SK-N-SH treated with all-trans-retinoic acid at 6 μM for 48 hours (cell line): ENCODE data around the gene SESN2.

Source experiments
- ATAC-seq: fragments of 200-7000 bp; cut with Tn5 transposase; 3 replicates; pipeline ENCODE4 v1.9.1; 2020; ENCODE audit warnings: mild to moderate bottlenecking, moderate library complexity
- BACH2 ChIP-seq: fragments of 250-450 bp; sonication (Bioruptor Pico); IDR thresholded peaks from 2 replicates; pipeline ENCODE4 v1.9.0; 2021; ENCODE audit warnings: mild to moderate bottlenecking, borderline replicate concordance
- CSDC2 ChIP-seq: fragments of 250-450 bp; sonication (Bioruptor Pico); IDR thresholded peaks from 2 replicates; pipeline ENCODE4 v1.5.0; 2020; ENCODE audit warnings: mild to moderate bottlenecking, moderate library complexity
- GLIS3 ChIP-seq: fragments of 250-450 bp; sonication (Bioruptor Pico); IDR thresholded peaks from 2 replicates; pipeline ENCODE4 v1.5.0; 2020; ENCODE audit warnings: mild to moderate bottlenecking, moderate library complexity
- ISL1 ChIP-seq: fragments of 250-450 bp; sonication (Bioruptor Pico); IDR thresholded peaks from 2 replicates; pipeline ENCODE4 v2.1.2; 2022; ENCODE audit warnings: mild to moderate bottlenecking, moderate library complexity
- OSR1 ChIP-seq: fragments of 250-450 bp; sonication (Bioruptor Pico); IDR thresholded peaks from 2 replicates; pipeline ENCODE4 v1.8.0; 2022; ENCODE audit warnings: moderate library complexity, mild to moderate bottlenecking, inconsistent platforms
- PPARA ChIP-seq: fragments of 250-450 bp; sonication (Bioruptor Pico); IDR thresholded peaks from 2 replicates; pipeline ENCODE4 v1.5.0; 2020; ENCODE audit warnings: mild to moderate bottlenecking, borderline replicate concordance
- RARB ChIP-seq: fragments of 250-450 bp; sonication (Bioruptor Pico); IDR thresholded peaks from 2 replicates; pipeline ENCODE4 v1.8.0; 2021; ENCODE audit warnings: mild to moderate bottlenecking, moderate library complexity
- SNAI2 ChIP-seq: fragments of 250-450 bp; sonication (Bioruptor Pico); IDR thresholded peaks from 2 replicates; pipeline ENCODE4 v1.5.0; 2020; ENCODE audit warnings: mild to moderate bottlenecking, moderate library complexity
- TCF4 ChIP-seq: fragments of 250-450 bp; sonication (Bioruptor Pico); IDR thresholded peaks from 2 replicates; pipeline ENCODE4 v1.8.0; 2021; ENCODE audit warnings: mild to moderate bottlenecking, moderate library complexity, borderline replicate concordance
- TOX ChIP-seq: fragments of 250-450 bp; sonication (Bioruptor Pico); IDR thresholded peaks from 2 replicates; pipeline ENCODE4 v1.8.0; 2021; ENCODE audit warnings: mild to moderate bottlenecking, moderate library complexity, borderline replicate concordance
- ZC3H10 ChIP-seq: fragments of 250-450 bp; sonication (Bioruptor Pico); IDR thresholded peaks from 2 replicates; pipeline ENCODE4 v1.5.1; 2021; ENCODE audit warnings: mild to moderate bottlenecking, moderate library complexity
- ZFP3 ChIP-seq: fragments of 250-450 bp; sonication (Bioruptor Pico); IDR thresholded peaks from 2 replicates; pipeline ENCODE4 v1.5.0; 2020; ENCODE audit warnings: mild to moderate bottlenecking, moderate library complexity
- ZFP30 ChIP-seq: fragments of 450-650 bp; formaldehyde crosslinking; IDR thresholded peaks from 2 replicates; pipeline ENCODE4 v1.5.0; 2022; ENCODE audit warnings: mild to moderate bottlenecking, moderate library complexity
- TF ChIP-seq, protein P1 (sequence below): fragments of 250-450 bp; sonication (Bioruptor Pico); IDR thresholded peaks from 2 replicates; pipeline ENCODE4 v1.8.0; 2020; ENCODE audit warnings: mild to moderate bottlenecking, moderate library complexity, borderline replicate concordance
- TF ChIP-seq, protein P2 (sequence below): fragments of 250-450 bp; sonication (Bioruptor Pico); IDR thresholded peaks from 2 replicates; pipeline ENCODE4 v1.5.1; 2020; ENCODE audit warnings: low read depth, mild to moderate bottlenecking, moderate library complexity
- TF ChIP-seq, protein P3 (sequence below): fragments of 250-450 bp; sonication (Bioruptor Pico); IDR thresholded peaks from 2 replicates; pipeline ENCODE4 v1.5.0; 2020; ENCODE audit warnings: mild to moderate bottlenecking, moderate library complexity
- TF ChIP-seq, protein P4 (sequence below): fragments of 250-450 bp; sonication (Bioruptor Pico); IDR thresholded peaks from 2 replicates; pipeline ENCODE4 v1.8.0; 2021; ENCODE audit warnings: low read depth, mild to moderate bottlenecking, moderate library complexity, borderline replicate concordance
- TF ChIP-seq, protein P5 (sequence below): fragments of 250-450 bp; sonication (Bioruptor Pico); IDR thresholded peaks from 2 replicates; pipeline ENCODE4 v1.5.1; 2021; ENCODE audit warnings: mild to moderate bottlenecking, moderate library complexity

Gene SESN2

DNA sequence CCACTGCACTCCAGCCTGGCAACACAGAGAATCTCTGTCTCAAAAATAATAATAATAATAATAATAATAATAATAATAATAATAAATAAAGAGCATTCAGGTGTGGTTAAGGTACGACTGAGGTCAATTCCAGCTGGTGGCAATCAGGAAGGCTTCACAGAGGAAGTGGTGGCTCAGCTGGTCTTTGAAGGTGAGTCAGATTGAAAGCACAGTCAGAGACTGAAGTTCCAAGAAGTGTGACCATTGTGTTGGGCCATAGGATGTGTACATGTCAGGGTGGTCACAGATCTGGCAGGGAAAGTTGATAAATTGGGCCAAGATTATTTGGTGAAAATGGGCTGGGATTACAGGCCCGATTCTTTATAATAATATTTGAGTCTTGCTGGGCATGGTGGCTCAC, 38.5 kb downstream of the SESN2 start:
- ATAC-seq = no peak
- TF ChIP-seq OSR1 = no peak
- TF ChIP-seq, protein P1, sequence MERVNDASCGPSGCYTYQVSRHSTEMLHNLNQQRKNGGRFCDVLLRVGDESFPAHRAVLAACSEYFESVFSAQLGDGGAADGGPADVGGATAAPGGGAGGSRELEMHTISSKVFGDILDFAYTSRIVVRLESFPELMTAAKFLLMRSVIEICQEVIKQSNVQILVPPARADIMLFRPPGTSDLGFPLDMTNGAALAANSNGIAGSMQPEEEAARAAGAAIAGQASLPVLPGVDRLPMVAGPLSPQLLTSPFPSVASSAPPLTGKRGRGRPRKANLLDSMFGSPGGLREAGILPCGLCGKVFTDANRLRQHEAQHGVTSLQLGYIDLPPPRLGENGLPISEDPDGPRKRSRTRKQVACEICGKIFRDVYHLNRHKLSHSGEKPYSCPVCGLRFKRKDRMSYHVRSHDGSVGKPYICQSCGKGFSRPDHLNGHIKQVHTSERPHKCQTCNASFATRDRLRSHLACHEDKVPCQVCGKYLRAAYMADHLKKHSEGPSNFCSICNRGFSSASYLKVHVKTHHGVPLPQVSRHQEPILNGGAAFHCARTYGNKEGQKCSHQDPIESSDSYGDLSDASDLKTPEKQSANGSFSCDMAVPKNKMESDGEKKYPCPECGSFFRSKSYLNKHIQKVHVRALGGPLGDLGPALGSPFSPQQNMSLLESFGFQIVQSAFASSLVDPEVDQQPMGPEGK (CRISPR knock-in tag) = no peak
- TF ChIP-seq GLIS3 (CRISPR knock-in tag) = no peak
- TF ChIP-seq BACH2 = no peak
- no peak for TF ChIP-seq SNAI2 (CRISPR knock-in tag)
- no peak for TF ChIP-seq PPARA (CRISPR knock-in tag)
- TF ChIP-seq, protein P2, sequence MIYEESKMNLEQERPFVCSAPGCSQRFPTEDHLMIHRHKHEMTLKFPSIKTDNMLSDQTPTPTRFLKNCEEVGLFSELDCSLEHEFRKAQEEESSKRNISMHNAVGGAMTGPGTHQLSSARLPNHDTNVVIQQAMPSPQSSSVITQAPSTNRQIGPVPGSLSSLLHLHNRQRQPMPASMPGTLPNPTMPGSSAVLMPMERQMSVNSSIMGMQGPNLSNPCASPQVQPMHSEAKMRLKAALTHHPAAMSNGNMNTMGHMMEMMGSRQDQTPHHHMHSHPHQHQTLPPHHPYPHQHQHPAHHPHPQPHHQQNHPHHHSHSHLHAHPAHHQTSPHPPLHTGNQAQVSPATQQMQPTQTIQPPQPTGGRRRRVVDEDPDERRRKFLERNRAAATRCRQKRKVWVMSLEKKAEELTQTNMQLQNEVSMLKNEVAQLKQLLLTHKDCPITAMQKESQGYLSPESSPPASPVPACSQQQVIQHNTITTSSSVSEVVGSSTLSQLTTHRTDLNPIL = no peak
- TF ChIP-seq CSDC2 = no peak
- no peak for TF ChIP-seq RARB (CRISPR knock-in tag)
- TF ChIP-seq, all 23 proteins: peak for 0

DNA sequence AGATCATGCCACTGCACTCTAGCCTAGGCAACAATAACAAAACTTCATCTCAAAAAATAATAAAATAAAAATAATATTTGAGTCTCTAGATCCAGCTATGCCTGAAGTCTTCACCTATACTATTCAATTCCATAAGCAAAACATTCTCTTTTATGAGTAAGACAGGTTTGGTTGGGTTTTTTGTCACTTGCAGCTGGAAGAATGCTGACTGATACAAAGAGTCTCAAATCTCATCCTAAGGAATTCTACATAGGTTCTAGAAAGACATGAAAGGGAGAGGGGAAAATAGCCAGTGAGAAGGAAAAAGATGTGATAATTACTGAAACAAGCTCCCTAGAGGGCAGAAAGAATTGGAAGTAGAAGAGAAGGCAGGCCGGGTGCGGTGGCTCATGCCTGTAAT, 39.1 kb downstream of the SESN2 start:
- ATAC-seq = no peak
- no peak for TF ChIP-seq ZFP3
- TF ChIP-seq, protein P3, sequence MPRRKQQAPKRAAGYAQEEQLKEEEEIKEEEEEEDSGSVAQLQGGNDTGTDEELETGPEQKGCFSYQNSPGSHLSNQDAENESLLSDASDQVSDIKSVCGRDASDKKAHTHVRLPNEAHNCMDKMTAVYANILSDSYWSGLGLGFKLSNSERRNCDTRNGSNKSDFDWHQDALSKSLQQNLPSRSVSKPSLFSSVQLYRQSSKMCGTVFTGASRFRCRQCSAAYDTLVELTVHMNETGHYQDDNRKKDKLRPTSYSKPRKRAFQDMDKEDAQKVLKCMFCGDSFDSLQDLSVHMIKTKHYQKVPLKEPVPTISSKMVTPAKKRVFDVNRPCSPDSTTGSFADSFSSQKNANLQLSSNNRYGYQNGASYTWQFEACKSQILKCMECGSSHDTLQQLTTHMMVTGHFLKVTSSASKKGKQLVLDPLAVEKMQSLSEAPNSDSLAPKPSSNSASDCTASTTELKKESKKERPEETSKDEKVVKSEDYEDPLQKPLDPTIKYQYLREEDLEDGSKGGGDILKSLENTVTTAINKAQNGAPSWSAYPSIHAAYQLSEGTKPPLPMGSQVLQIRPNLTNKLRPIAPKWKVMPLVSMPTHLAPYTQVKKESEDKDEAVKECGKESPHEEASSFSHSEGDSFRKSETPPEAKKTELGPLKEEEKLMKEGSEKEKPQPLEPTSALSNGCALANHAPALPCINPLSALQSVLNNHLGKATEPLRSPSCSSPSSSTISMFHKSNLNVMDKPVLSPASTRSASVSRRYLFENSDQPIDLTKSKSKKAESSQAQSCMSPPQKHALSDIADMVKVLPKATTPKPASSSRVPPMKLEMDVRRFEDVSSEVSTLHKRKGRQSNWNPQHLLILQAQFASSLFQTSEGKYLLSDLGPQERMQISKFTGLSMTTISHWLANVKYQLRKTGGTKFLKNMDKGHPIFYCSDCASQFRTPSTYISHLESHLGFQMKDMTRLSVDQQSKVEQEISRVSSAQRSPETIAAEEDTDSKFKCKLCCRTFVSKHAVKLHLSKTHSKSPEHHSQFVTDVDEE (CRISPR knock-in tag) = no peak
- TF ChIP-seq TOX (CRISPR knock-in tag) = no peak
- no peak for TF ChIP-seq ZFP30 (CRISPR knock-in tag)
- TF ChIP-seq, protein P4, sequence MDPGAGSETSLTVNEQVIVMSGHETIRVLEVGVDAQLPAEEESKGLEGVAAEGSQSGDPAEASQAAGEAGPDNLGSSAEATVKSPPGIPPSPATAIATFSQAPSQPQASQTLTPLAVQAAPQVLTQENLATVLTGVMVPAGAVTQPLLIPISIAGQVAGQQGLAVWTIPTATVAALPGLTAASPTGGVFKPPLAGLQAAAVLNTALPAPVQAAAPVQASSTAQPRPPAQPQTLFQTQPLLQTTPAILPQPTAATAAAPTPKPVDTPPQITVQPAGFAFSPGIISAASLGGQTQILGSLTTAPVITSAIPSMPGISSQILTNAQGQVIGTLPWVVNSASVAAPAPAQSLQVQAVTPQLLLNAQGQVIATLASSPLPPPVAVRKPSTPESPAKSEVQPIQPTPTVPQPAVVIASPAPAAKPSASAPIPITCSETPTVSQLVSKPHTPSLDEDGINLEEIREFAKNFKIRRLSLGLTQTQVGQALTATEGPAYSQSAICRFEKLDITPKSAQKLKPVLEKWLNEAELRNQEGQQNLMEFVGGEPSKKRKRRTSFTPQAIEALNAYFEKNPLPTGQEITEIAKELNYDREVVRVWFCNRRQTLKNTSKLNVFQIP (CRISPR knock-in tag) = no peak
- no peak for TF ChIP-seq CSDC2

DNA sequence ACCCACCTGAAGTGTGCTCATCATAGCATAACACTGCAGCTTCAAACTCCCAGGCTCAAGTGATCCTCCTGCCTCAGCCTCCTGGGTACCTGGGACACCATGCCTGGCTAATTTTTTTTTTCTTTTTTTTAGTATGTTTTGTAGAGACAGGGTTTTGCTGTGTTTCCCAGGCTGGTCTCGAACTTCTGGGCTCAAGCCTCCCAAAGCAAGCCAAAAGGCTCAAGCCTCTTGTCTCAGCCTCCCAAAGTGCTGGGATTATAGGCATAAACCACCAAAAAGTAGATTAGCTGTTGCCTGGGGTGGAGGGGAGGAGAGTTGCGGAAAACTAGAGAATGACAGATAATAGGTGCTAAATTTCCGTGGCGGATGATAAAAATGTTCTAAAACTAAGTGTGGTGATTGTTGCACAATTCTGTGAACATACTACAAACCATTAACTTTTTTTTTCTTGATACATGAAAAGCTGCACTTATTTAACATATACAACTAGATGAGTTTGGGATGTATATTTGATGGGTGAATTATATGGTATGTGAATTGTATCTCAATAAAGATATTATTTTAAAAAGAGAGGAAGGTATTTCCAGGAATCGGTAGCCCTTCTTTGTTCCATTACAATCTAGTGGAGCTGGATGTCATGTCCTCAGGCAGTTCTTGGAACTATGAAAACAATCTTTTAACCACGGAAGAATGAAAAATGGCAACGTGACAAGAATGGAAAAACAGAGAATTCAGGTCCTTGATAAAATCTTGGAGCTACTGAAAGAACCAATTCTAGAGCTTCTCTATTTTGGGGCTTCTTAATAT, 42.3 kb downstream of the SESN2 start:
- ATAC-seq = no peak
- TF ChIP-seq ZC3H10 (CRISPR knock-in tag) (no peak), ISL1 (no peak), BACH2 (no peak), GLIS3 (CRISPR knock-in tag) (no peak)

DNA sequence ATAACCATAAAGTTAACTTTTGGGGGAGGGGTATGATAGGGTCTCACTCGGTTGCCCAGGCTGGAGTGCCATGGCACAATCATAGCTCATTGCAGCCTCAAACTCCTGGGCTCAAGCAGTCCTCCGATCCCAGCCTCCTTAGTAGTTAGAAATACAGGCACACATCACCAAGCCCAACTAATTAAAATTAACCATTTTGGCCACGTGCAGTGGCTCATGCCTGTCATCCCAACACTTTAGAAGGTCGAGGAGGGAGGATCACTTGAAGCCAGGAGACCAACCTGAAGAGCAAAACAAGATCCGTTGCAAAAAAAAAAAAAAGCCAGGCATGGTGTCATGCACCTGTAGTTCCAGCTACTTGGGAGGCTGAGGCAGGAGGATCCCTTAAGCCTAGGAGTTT, 42.9 kb downstream of the SESN2 start:
- ATAC-seq = no peak
- no peak for TF ChIP-seq PPARA (CRISPR knock-in tag)
- TF ChIP-seq SNAI2 (CRISPR knock-in tag) = no peak
- TF ChIP-seq, protein P3 (CRISPR knock-in tag) = no peak
- TF ChIP-seq CSDC2 = no peak
- TF ChIP-seq, protein P1 (CRISPR knock-in tag) = no peak
- TF ChIP-seq TCF4 (CRISPR knock-in tag) = no peak
- TF ChIP-seq, protein P5, sequence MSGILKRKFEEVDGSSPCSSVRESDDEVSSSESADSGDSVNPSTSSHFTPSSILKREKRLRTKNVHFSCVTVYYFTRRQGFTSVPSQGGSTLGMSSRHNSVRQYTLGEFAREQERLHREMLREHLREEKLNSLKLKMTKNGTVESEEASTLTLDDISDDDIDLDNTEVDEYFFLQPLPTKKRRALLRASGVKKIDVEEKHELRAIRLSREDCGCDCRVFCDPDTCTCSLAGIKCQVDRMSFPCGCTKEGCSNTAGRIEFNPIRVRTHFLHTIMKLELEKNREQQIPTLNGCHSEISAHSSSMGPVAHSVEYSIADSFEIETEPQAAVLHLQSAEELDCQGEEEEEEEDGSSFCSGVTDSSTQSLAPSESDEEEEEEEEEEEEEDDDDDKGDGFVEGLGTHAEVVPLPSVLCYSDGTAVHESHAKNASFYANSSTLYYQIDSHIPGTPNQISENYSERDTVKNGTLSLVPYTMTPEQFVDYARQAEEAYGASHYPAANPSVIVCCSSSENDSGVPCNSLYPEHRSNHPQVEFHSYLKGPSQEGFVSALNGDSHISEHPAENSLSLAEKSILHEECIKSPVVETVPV = no peak
- TF ChIP-seq, protein P2 = no peak
- TF ChIP-seq ZFP30 (CRISPR knock-in tag) = no peak
- no peak for TF ChIP-seq GLIS3 (CRISPR knock-in tag)
